Astrocyte of the cerebellum (primary cell): ENCODE data around the gene PTPN11.

ENCODE experiments used
- DNase-seq: peaks from one replicate; pipeline ENCODE4 v3.0.0-alpha.2; 2011; ENCODE audit warnings: low read depth
- H3K4me3 ChIP-seq: 2 replicates; pipeline ENCODE4 v1.5.1; 2011; ENCODE audit warnings: mild to moderate bottlenecking, low read depth, low read length, moderate library complexity
- in situ Hi-C: cut with HindIII; loops from 2 replicates; pipeline ENCODE4 v1.10.0; 2017; ENCODE audit warnings: low sequenced_read_pairs
- TF ChIP-seq, protein P1 (sequence below): IDR thresholded peaks from 2 replicates; pipeline ENCODE4 v1.5.1; 2012; ENCODE audit warnings: low read length, low read depth, moderate library complexity, mild to moderate bottlenecking; ENCODE audit errors: missing control alignments

Gene PTPN11

DNA sequence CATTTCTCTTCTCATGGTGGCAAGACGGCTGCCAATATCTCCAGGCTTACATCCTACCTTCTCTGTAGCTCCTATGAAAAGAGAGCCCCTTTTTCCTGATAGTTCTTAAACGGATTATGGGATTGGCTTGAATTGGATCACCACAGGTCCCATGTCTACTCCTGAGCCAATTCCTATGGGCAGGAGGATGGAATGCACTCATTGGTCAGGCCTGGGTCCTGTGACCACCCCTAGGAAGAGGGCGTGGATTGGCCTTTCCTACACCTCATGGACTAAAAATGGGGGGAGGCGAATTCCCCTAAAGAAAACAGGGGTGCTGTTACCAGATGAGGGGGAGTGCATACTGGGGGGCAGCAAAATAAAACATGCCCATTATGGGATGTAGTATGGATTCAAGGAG, 108.8 kb downstream of the PTPN11 start:
- in situ Hi-C loops, result no loop called here
- no peak overlapping the region for H3K4me3 ChIP-seq
- DNase-seq, result no peak
- TF ChIP-seq, protein P1, sequence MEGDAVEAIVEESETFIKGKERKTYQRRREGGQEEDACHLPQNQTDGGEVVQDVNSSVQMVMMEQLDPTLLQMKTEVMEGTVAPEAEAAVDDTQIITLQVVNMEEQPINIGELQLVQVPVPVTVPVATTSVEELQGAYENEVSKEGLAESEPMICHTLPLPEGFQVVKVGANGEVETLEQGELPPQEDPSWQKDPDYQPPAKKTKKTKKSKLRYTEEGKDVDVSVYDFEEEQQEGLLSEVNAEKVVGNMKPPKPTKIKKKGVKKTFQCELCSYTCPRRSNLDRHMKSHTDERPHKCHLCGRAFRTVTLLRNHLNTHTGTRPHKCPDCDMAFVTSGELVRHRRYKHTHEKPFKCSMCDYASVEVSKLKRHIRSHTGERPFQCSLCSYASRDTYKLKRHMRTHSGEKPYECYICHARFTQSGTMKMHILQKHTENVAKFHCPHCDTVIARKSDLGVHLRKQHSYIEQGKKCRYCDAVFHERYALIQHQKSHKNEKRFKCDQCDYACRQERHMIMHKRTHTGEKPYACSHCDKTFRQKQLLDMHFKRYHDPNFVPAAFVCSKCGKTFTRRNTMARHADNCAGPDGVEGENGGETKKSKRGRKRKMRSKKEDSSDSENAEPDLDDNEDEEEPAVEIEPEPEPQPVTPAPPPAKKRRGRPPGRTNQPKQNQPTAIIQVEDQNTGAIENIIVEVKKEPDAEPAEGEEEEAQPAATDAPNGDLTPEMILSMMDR, result no peak

GRCh38 chr12:112528521-112528920, 109.8 kb downstream of the PTPN11 start:
- TF ChIP-seq, protein P1, result no peak
- in situ Hi-C loops, result no loop called here
- no peak for DNase-seq
- H3K4me3 ChIP-seq, result no peak overlapping the region

DNA sequence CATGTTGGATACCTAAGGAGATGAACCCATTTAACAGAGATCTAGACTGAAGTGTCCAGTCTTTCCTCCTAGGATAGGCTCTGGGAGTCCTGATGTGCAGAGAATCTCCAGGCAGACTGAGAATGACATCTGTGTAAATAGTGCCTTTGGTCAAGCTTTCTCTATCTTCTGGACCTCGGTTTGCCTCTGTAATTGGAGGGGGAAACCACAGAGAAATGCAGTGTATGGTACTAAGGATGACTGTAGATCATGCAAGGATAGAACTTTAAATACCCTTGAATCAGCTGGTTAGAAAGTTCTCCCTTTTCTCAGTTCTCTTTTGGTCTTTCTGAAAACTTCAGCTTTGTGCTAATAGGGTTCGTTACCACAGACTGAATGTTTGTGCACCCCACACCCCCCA, 112.2 kb downstream of the PTPN11 start:
- H3K4me3 ChIP-seq, result no peak overlapping the region
- TF ChIP-seq, protein P1, result no peak
- no peak for DNase-seq
- in situ Hi-C loops, result no loop called here

DNA sequence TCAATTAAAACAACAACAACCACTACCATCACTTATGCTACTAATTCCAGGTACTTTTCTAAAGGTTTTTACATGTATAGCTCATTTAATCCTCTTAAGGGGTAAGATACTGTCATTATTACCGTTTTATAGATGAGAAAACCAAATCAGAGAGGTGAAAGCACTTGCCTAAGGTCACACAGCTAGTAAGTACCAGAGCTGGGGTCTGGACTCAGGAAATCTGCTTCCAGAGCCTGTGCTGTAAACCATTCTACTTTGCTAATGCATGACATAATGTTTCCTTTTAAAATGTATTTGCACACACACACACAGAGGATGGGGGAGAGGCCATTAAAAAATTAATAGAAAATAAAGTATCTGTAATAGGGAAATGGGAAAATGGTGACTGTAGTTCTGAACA, 113.4 kb downstream of the PTPN11 start:
- in situ Hi-C loops, result no loop called here
- no peak for DNase-seq
- TF ChIP-seq, protein P1, result no peak
- H3K4me3 ChIP-seq, result no peak overlapping the region

DNA sequence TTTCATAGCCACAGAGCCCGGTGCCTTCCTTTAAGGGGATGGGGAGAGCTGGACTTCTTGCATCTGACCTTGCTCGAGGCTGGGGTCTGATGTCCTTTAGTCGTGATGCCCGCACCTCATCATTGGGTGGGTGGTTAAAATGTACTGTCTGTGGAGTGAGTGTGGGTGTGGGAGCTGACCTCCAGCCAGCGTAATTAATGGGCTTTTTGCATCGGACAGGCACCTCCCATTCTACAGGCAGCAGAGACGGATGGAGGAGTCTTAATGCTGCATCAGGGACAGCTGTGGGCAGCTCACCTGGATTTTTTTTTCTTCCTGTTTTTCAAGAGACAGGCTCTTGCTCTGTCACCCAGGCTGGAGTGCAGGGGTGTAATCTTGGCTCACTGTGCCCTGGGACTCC, 114.8 kb downstream of the PTPN11 start:
- TF ChIP-seq, protein P1, result no peak
- in situ Hi-C loops, result no loop called here
- no peak for DNase-seq
- no peak overlapping the region for H3K4me3 ChIP-seq

DNA sequence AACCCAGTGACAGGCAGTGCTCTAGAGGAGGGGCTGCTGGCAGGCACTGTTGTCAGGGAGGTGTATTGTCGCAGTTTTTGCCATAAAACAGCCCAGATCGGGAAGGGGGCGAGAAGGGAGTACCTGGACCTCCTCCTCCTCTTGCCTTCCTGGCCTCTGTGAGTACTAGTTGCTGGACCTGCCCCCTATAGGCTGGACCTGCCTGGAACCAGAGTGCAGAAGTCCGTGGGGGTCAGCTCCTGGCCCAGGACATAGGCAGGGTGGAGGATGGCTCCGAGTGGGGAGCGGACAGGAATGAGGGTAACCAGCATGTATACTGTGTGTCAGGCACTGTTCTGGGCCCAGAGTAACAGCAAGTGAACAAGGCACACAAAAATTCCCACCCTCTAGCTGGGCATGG, 116.3 kb downstream of the PTPN11 start:
- TF ChIP-seq, protein P1, result no peak
- in situ Hi-C loops, result no loop called here
- DNase-seq, result no peak
- H3K4me3 ChIP-seq, result no peak overlapping the region

- H3K4me3 ChIP-seq, result no peak overlapping the region
- no peak for DNase-seq
- TF ChIP-seq, protein P1, result no peak
- in situ Hi-C loops, result no loop called here
Measured at GRCh38 chr12:112535637-112536366, 117.1 kb downstream of the PTPN11 start.
